Measurements from ENCODE around the gene KCNH1. TPM values are rescaled to one million over a fixed set of nuclear protein-coding genes. Genes with fewer than 3 reads are reported as not detected.

KCNH1 gene
- total and polyA plus RNA-seq, 4 donors, result 0.02 to 0.31 TPM; not detected in 2

- H3K27me3 ChIP-seq (ENCODE audit: control insufficient read depth in 3 of 3, insufficient read depth in 3 of 3, low read length in 2 of 3), result no peaks in the 10 kb centered on the region
- H3K4me3 ChIP-seq, result no peak overlapping the region
- no peaks in the 10 kb centered on the region for H3K4me1 ChIP-seq (ENCODE audit: control insufficient read depth in 5 of 5, insufficient read depth in 5 of 5, low read length in 5 of 5)
- H3K36me3 ChIP-seq (ENCODE audit: control insufficient read depth in 4 of 4, insufficient read depth in 4 of 4, low read length in 4 of 4), result no peaks in the 10 kb centered on the region
- no peak overlapping the region for H3K27ac ChIP-seq (ENCODE audit: low read depth in 1 of 2, low read length in 1 of 2)
- TF ChIP-seq CTCF (IDR thresholded peaks at IDR 0.05; ENCODE audit: control extremely low read depth, extremely low read depth), result no peak
- ATAC-seq (ENCODE audit: insufficient read depth, low FRiP score), result no peak
- no peak for DNase-seq
- H3K9me3 ChIP-seq (ENCODE audit: control insufficient read depth in 4 of 4, insufficient read depth in 3 of 4, low read length in 3 of 4), result no peaks in the 10 kb centered on the region
- H3K9ac ChIP-seq (ENCODE audit: insufficient read depth in 1 of 2, low read length in 2 of 2), result no peak overlapping the region
- 94 to 95% methylated on average over 33 of the region's 33 CpGs for WGBS, 2 donors
These were observed 450.4 kb downstream of the KCNH1 start for GRCh38 chr1:210683403-210684047.

- ATAC-seq (ENCODE audit: insufficient read depth, low FRiP score), result no peak
- 53 to 75% methylated on average over 7 of the region's 7 CpGs for whole genome bisulfite sequencing, 2 donors
These were observed 452.8 kb downstream of the KCNH1 start for GRCh38 chr1:210681158-210681557.

GRCh38 chr1:210678306-210678705 is 455.6 kb downstream of the KCNH1 start:
- Histone ChIP-seq H3K36me3 (ENCODE audit: control insufficient read depth in 4 of 4, insufficient read depth in 4 of 4, low read length in 4 of 4) (no peaks in the 10 kb centered on the region), H3K9me3 (ENCODE audit: control insufficient read depth in 4 of 4, insufficient read depth in 3 of 4, low read length in 3 of 4) (no peaks in the 10 kb centered on the region), H3K4me1 (ENCODE audit: control insufficient read depth in 5 of 5, insufficient read depth in 5 of 5, low read length in 5 of 5) (no peaks in the 10 kb centered on the region), H3K27ac (ENCODE audit: low read depth in 1 of 2, low read length in 1 of 2) (no peak overlapping the region), H3K4me3 (no peak overlapping the region), H3K27me3 (ENCODE audit: control insufficient read depth in 3 of 3, insufficient read depth in 3 of 3, low read length in 2 of 3) (no peaks in the 10 kb centered on the region), H3K9ac (ENCODE audit: insufficient read depth in 1 of 2, low read length in 2 of 2) (no peak overlapping the region)
- ATAC-seq (ENCODE audit: insufficient read depth, low FRiP score) (no peak), DNase-seq (peak in 1 of 3 donors; percentile 31)
- no peak for TF ChIP-seq CTCF (IDR thresholded peaks at IDR 0.05; ENCODE audit: control extremely low read depth, extremely low read depth)
- 83 to 88% methylated on average over 3 of the region's 3 CpGs for WGBS, 2 donors

More at GRCh38 chr1:210681158-210681557, 452.8 kb downstream of the KCNH1 start:
- Histone ChIP-seq H3K36me3 (ENCODE audit: control insufficient read depth in 4 of 4, insufficient read depth in 4 of 4, low read length in 4 of 4) (no peaks in the 10 kb centered on the region), H3K9ac (ENCODE audit: insufficient read depth in 1 of 2, low read length in 2 of 2) (no peak overlapping the region), H3K27ac (ENCODE audit: low read depth in 1 of 2, low read length in 1 of 2) (no peak overlapping the region), H3K9me3 (ENCODE audit: control insufficient read depth in 4 of 4, insufficient read depth in 3 of 4, low read length in 3 of 4) (no peaks in the 10 kb centered on the region), H3K27me3 (ENCODE audit: control insufficient read depth in 3 of 3, insufficient read depth in 3 of 3, low read length in 2 of 3) (no peaks in the 10 kb centered on the region), H3K4me3 (no peak overlapping the region), H3K4me1 (ENCODE audit: control insufficient read depth in 5 of 5, insufficient read depth in 5 of 5, low read length in 5 of 5) (no peaks in the 10 kb centered on the region)
- TF ChIP-seq CTCF (IDR thresholded peaks at IDR 0.05; ENCODE audit: control extremely low read depth, extremely low read depth), result no peak
- DNase-seq, result no peak

GRCh38 chr1:210677533-210677932 is 456.4 kb downstream of the KCNH1 start:
- Histone ChIP-seq H3K9me3 (ENCODE audit: control insufficient read depth in 4 of 4, insufficient read depth in 3 of 4, low read length in 3 of 4) (no peaks in the 10 kb centered on the region), H3K4me1 (ENCODE audit: control insufficient read depth in 5 of 5, insufficient read depth in 5 of 5, low read length in 5 of 5) (no peaks in the 10 kb centered on the region), H3K27ac (ENCODE audit: low read depth in 1 of 2, low read length in 1 of 2) (no peak overlapping the region), H3K4me3 (no peak overlapping the region), H3K36me3 (ENCODE audit: control insufficient read depth in 4 of 4, insufficient read depth in 4 of 4, low read length in 4 of 4) (no peaks in the 10 kb centered on the region), H3K9ac (ENCODE audit: insufficient read depth in 1 of 2, low read length in 2 of 2) (no peak overlapping the region), H3K27me3 (ENCODE audit: control insufficient read depth in 3 of 3, insufficient read depth in 3 of 3, low read length in 2 of 3) (no peaks in the 10 kb centered on the region)
- DNase-seq, result no peak
- WGBS, 2 donors, result 79 to 87% methylated on average over 4 of the region's 4 CpGs
- no peak for TF ChIP-seq CTCF (IDR thresholded peaks at IDR 0.05; ENCODE audit: control extremely low read depth, extremely low read depth)
- no peak for ATAC-seq (ENCODE audit: insufficient read depth, low FRiP score)

All from lung (tissue), 12 donors.